ENCODE measurements around the gene SP3.

The SP3 gene

DNA sequence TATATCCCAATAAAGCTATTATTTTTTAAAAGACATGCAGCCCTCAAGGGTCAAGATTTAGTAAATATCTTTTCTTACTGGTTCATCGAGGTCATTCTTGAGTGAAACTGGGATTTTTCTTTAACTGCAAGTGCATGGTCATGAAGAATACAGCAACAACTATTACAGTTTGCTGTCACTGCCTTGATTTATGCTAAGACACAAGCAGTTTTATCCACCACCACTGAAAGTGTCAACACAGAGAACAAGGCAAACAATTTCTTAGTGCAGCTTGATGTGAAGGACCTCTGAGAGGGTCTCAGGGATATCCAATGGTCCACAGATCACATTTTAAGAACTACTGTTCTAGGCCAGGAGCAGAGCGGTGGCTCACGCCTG lies 12.1 kb downstream of the SP3 start:
- Histone ChIP-seq H3K27ac (ENCODE audit: low read length) (no peak overlapping the region), H3K9ac (ENCODE audit: low read length) (no peak overlapping the region), H3K4me3 (ENCODE audit: low read length) (no peak overlapping the region), H2AFZ (ENCODE audit: low read depth, low read length) (no peak overlapping the region), H3K9me3 (ENCODE audit: insufficient read depth, low read length) (no peaks in the 10 kb centered on the region), H3K79me2 (ENCODE audit: low read length) (peaks cover 100% of the 10 kb centered on the region), H3K4me1 (ENCODE audit: low read length) (no peaks in the 10 kb centered on the region), H3K27me3 (ENCODE audit: low read depth, low read length) (no peaks in the 10 kb centered on the region), H3K4me2 (ENCODE audit: low read length) (no peak overlapping the region), H3K36me3 (replicated peaks; ENCODE audit: low read depth, low read length) (peaks cover 56% of the 10 kb centered on the region), H4K20me1 (ENCODE audit: insufficient read depth, low read length) (peaks cover 91% of the 10 kb centered on the region)
- no peak for TF ChIP-seq EZH2phosphoT487 (IDR thresholded peaks at IDR 0.05; ENCODE audit: low read depth)
- TF ChIP-seq CTCF (IDR thresholded peaks at IDR 0.05; ENCODE audit: low read depth, low read length), result no peak

DNA sequence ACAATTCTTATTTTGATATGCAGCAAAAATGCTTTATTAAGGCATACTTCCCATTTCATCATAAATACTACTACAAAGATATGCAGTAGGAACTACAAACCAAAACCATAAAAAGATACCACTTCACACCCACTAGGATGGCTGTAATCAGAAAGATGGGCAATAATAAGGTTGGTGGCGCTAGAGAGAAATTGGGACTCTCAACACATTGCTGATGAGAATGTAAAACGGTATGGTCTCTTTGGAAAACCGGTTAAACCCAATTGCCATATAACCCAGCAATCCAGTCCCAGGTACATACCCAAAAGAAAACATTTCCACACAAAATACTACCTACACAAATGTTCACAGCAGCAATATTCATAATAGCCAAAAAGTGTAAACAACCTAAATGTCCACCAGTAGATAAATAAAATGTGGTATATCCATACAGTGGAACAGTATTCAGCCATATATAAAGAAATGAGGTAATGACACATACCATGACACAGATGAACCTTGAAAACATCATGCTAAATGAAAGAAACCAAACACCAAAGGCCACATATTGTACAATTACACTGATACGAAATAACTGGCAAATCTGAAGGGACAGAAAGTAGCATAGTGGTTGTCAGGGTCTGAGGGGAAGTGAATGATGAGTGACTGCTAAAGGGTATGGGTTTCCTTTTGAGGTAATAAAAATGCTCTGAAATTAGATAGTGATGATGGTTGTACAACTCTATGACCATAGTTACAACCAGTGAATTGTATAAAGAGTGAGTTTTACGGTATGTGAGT lies 12.7 kb downstream of the SP3 start:
- H3K4me1 ChIP-seq (ENCODE audit: low read length), result no peaks in the 10 kb centered on the region
- TF ChIP-seq EZH2phosphoT487 (IDR thresholded peaks at IDR 0.05; ENCODE audit: low read depth), result no peak
- peak; percentile 17; the same call in 1 of the 2 replicates for TF ChIP-seq CTCF (IDR thresholded peaks at IDR 0.05; ENCODE audit: low read depth, low read length)
- H3K79me2 ChIP-seq (ENCODE audit: low read length), result peaks cover 100% of the 10 kb centered on the region
- H3K27me3 ChIP-seq (ENCODE audit: low read depth, low read length), result no peaks in the 10 kb centered on the region
- no peak overlapping the region for H2AFZ ChIP-seq (ENCODE audit: low read depth, low read length)
- H3K27ac ChIP-seq (ENCODE audit: low read length), result no peak overlapping the region
- H3K9me3 ChIP-seq (ENCODE audit: insufficient read depth, low read length), result no peaks in the 10 kb centered on the region
- no peak overlapping the region for H3K9ac ChIP-seq (ENCODE audit: low read length)
- H3K36me3 ChIP-seq (replicated peaks; ENCODE audit: low read depth, low read length), result peaks cover 62% of the 10 kb centered on the region
- peaks cover 91% of the 10 kb centered on the region for H4K20me1 ChIP-seq (ENCODE audit: insufficient read depth, low read length)
- no peak overlapping the region for H3K4me3 ChIP-seq (ENCODE audit: low read length)
- no peak overlapping the region for H3K4me2 ChIP-seq (ENCODE audit: low read length)

DNA sequence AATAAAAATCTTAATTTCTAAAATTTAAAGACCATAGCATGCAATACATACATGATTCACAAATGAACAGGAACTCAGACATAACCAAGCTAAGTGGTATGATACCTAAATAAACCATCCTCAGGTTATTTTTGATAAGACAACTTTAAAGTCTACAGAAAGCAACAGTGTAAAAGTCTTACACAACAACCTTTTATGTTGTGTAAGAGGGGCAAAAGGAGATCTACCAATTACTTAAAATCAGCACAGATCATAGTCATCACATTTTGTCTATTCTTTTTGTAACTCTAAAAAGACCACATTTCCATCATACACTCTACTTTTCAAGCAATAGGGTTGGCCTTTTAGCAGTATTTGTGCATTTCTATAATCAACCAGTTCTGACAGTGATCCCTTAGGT lies 16.3 kb downstream of the SP3 start:
- TF ChIP-seq EZH2phosphoT487 (IDR thresholded peaks at IDR 0.05; ENCODE audit: low read depth), result no peak
- no peak for TF ChIP-seq CTCF (IDR thresholded peaks at IDR 0.05; ENCODE audit: low read depth, low read length)
- peaks cover 2% of the 10 kb centered on the region for H3K4me1 ChIP-seq (ENCODE audit: low read length)
- H3K27ac ChIP-seq (ENCODE audit: low read length), result no peak overlapping the region
- H3K4me2 ChIP-seq (ENCODE audit: low read length), result no peak overlapping the region
- H3K9ac ChIP-seq (ENCODE audit: low read length), result no peak overlapping the region
- no peaks in the 10 kb centered on the region for H3K9me3 ChIP-seq (ENCODE audit: insufficient read depth, low read length)
- H3K4me3 ChIP-seq (ENCODE audit: low read length), result no peak overlapping the region
- peaks cover 93% of the 10 kb centered on the region for H4K20me1 ChIP-seq (ENCODE audit: insufficient read depth, low read length)
- no peaks in the 10 kb centered on the region for H3K27me3 ChIP-seq (ENCODE audit: low read depth, low read length)
- peaks cover 100% of the 10 kb centered on the region for H3K79me2 ChIP-seq (ENCODE audit: low read length)
- H3K36me3 ChIP-seq (replicated peaks; ENCODE audit: low read depth, low read length), result peaks cover 49% of the 10 kb centered on the region
- H2AFZ ChIP-seq (ENCODE audit: low read depth, low read length), result no peak overlapping the region

GRCh38 chr2:173948198-173948597 lies 17.0 kb downstream of the SP3 start:
- Histone ChIP-seq H3K36me3 (replicated peaks; ENCODE audit: low read depth, low read length) (peaks cover 51% of the 10 kb centered on the region), H3K9ac (ENCODE audit: low read length) (no peak overlapping the region), H3K79me2 (ENCODE audit: low read length) (peaks cover 100% of the 10 kb centered on the region), H3K27ac (ENCODE audit: low read length) (no peak overlapping the region), H3K4me2 (ENCODE audit: low read length) (no peak overlapping the region), H2AFZ (ENCODE audit: low read depth, low read length) (no peak overlapping the region), H3K4me3 (ENCODE audit: low read length) (no peak overlapping the region), H3K4me1 (ENCODE audit: low read length) (peaks cover 9% of the 10 kb centered on the region), H4K20me1 (ENCODE audit: insufficient read depth, low read length) (peaks cover 94% of the 10 kb centered on the region), H3K27me3 (ENCODE audit: low read depth, low read length) (no peaks in the 10 kb centered on the region), H3K9me3 (ENCODE audit: insufficient read depth, low read length) (no peaks in the 10 kb centered on the region)
- TF ChIP-seq EZH2phosphoT487 (IDR thresholded peaks at IDR 0.05; ENCODE audit: low read depth) (no peak), CTCF (IDR thresholded peaks at IDR 0.05; ENCODE audit: low read depth, low read length) (no peak)
